Keratinocyte (primary cell): ENCODE measurements around the gene LRRC8D. TPM values are rescaled to one million over a fixed set of nuclear protein-coding genes. Genes with fewer than 3 reads are reported as not detected.

Source experiments
- DNase-seq: peaks from one replicate; pipeline ENCODE4 v3.0.0-alpha.2; 2011; ENCODE audit warnings: low read depth, missing footprints, low spot score
- FAIRE-seq: peaks from 2 replicates; lab custom pipeline; 2011; peaks lifted over from hg19 to GRCh38; lab: Jason Lieb, UNC
- H2AFZ ChIP-seq: 2 replicates; pipeline ENCODE4 v1.6.0; 2012; ENCODE audit warnings: low read length, control low read depth, inconsistent platforms; ENCODE audit not compliant: control insufficient read depth
- H3K27ac ChIP-seq: 2 replicates; pipeline ENCODE4 v1.5.1; 2011; ENCODE audit warnings: low read length; ENCODE audit not compliant: control insufficient read depth, insufficient read depth
- H3K27me3 ChIP-seq: 3 replicates; pipeline ENCODE4 v1.6.0; 2011; ENCODE audit warnings: low read length; ENCODE audit not compliant: control insufficient read depth, insufficient read depth; ENCODE audit errors: extremely low read depth
- H3K36me3 ChIP-seq, 2 experiments: 2 replicates in 1 of 2; 3 replicates in 1 of 2; pipeline ENCODE4 v1.5.1; 2011; ENCODE audit warnings: low read length in 2 of 2, mild to moderate bottlenecking in 1 of 2; ENCODE audit not compliant: control insufficient read depth in 2 of 2, insufficient read depth in 2 of 2; ENCODE audit errors: extremely low read depth in 1 of 2
- H3K4me1 ChIP-seq: 3 replicates; pipeline ENCODE4 v1.5.1; 2011; ENCODE audit warnings: low read length; ENCODE audit not compliant: control insufficient read depth, insufficient read depth; ENCODE audit errors: extremely low read depth
- H3K4me2 ChIP-seq: 3 replicates; pipeline ENCODE4 v1.6.0; 2011; ENCODE audit warnings: low read depth, low read length; ENCODE audit not compliant: control insufficient read depth, insufficient read depth; ENCODE audit errors: extremely low read depth
- H3K4me3 ChIP-seq, 3 experiments: fragments of 200-600 bp in 1 of 3; sonication (generic) in 1 of 3; 2 replicates in 2 of 3; 3 replicates in 1 of 3; pipeline ENCODE4 v1.5.1; 2011 to 2016; ENCODE audit warnings: low read length in 3 of 3, mild to moderate bottlenecking in 3 of 3, control low read depth in 2 of 3, inconsistent platforms in 1 of 3, low read depth in 1 of 3, mixed read lengths in 1 of 3, mixed run types in 1 of 3, moderate library complexity in 1 of 3; ENCODE audit not compliant: control insufficient read depth in 2 of 3, insufficient read depth in 2 of 3; ENCODE audit errors: extremely low read depth in 1 of 3
- H3K79me2 ChIP-seq: 2 replicates; pipeline ENCODE4 v1.6.0; 2012; ENCODE audit warnings: low read length; ENCODE audit not compliant: control insufficient read depth, insufficient read depth
- H3K9ac ChIP-seq: 3 replicates; pipeline ENCODE4 v1.6.0; 2011; ENCODE audit warnings: low read length; ENCODE audit not compliant: control insufficient read depth, insufficient read depth; ENCODE audit errors: extremely low read depth
- H3K9me1 ChIP-seq: 3 replicates; pipeline ENCODE4 v1.6.0; 2011; ENCODE audit warnings: low read length; ENCODE audit not compliant: control insufficient read depth, insufficient read depth; ENCODE audit errors: extremely low read depth
- H3K9me3 ChIP-seq: 2 replicates; pipeline ENCODE4 v1.5.1; 2012; ENCODE audit warnings: low read depth, low read length; ENCODE audit not compliant: control insufficient read depth
- H4K20me1 ChIP-seq: 3 replicates; pipeline ENCODE4 v1.6.0; 2011; ENCODE audit warnings: low read length; ENCODE audit not compliant: control insufficient read depth, insufficient read depth; ENCODE audit errors: extremely low read depth
- CTCF ChIP-seq, 3 experiments: IDR thresholded peaks in 1 of 3; conservative IDR thresholded peaks in 1 of 3; optimal IDR thresholded peaks in 1 of 3; 2 replicates in 2 of 3; 3 replicates in 1 of 3; pipeline versions ENCODE3 to v1.5.1; 2011; ENCODE audit warnings: low read length in 3 of 3, mild to moderate bottlenecking in 3 of 3, moderate library complexity in 2 of 3, control low read depth in 1 of 3, inconsistent platforms in 1 of 3; ENCODE audit not compliant: insufficient read depth in 2 of 3; ENCODE audit errors: extremely low read depth in 1 of 3
- EZH2 ChIP-seq: IDR thresholded peaks from one replicate; pipeline ENCODE4 v1.6.1; 2012; ENCODE audit warnings: inconsistent platforms, mild to moderate bottlenecking, low read length, moderate library complexity
- dilution Hi-C: fragments of 300-500 bp; cut with MboI; formaldehyde crosslinking; loops from one replicate; pipeline ENCODE4 v1.7.0; 2020; ENCODE audit warnings: low sequenced_read_pairs; ENCODE audit not compliant: extremely low pct_ligation_motif_present
- polyA plus RNA-seq, 5 experiments: library from polyadenylated mRNA; depleted of rRNA in 3 of 5; stranded (reverse) in 3 of 5; stranded (forward) in 1 of 5; unstranded in 1 of 5; fragments of >200 nt; gene quantifications; 1 replicate in 1 of 5; 2 replicates in 3 of 5; 3 replicates in 1 of 5; pipeline versions ENCODE4 v1.2.1 to v1.2.3, GENCODE V29; 2011 to 2012; ENCODE audit warnings: missing spikeins in 2 of 5, low read depth in 1 of 5, low replicate concordance in 1 of 5

LRRC8D gene
- polyA plus RNA-seq, 1 donor (not counting 4 experiments of a cell fraction or from before 2014, with no cell fraction given): 54.7 TPM

- FAIRE-seq: no peak
Measured at GRCh38 chr1:89833183-89834082, 12.6 kb downstream of the LRRC8D start.

GRCh38 chr1:89834083-89834704, 13.4 kb downstream of the LRRC8D start:
- Histone ChIP-seq H3K9ac (no peak overlapping the region), H2AFZ (no peak overlapping the region), H3K9me3 (no peaks in the 10 kb centered on the region), H3K4me3 (no peak overlapping the region), H3K27ac (no peak overlapping the region), H3K79me2 (no peaks in the 10 kb centered on the region), H3K9me1 (no peaks in the 10 kb centered on the region), H4K20me1 (no peaks in the 10 kb centered on the region), H3K36me3 (no peaks in the 10 kb centered on the region), H3K4me2 (no peak overlapping the region), H3K4me1 (no peaks in the 10 kb centered on the region), H3K27me3 (no peaks in the 10 kb centered on the region)
- DNase-seq (no peak), FAIRE-seq (no peak)
- dilution Hi-C loops: no loop called here
- TF ChIP-seq CTCF (optimal IDR thresholded peaks at IDR 0.05 in 1 of 3, IDR thresholded peaks at IDR 0.05 in 1 of 3, conservative IDR thresholded peaks at IDR 0.05 in 1 of 3; ENCODE audit: extremely low read depth in 1 of 3, insufficient read depth in 2 of 3, low read length in 3 of 3): no peak
- no peak for TF ChIP-seq EZH2

More at GRCh38 chr1:89833183-89834082, 12.6 kb downstream of the LRRC8D start:
- no peak overlapping the region for H3K9ac ChIP-seq
- H3K9me3 ChIP-seq: no peaks in the 10 kb centered on the region
- TF ChIP-seq CTCF (optimal IDR thresholded peaks at IDR 0.05 in 1 of 3, IDR thresholded peaks at IDR 0.05 in 1 of 3, conservative IDR thresholded peaks at IDR 0.05 in 1 of 3; ENCODE audit: extremely low read depth in 1 of 3, insufficient read depth in 2 of 3, low read length in 3 of 3) (no peak), EZH2 (no peak)
- H3K9me1 ChIP-seq: no peaks in the 10 kb centered on the region
- no peak overlapping the region for H3K4me3 ChIP-seq
- H4K20me1 ChIP-seq: no peaks in the 10 kb centered on the region
- DNase-seq: no peak
- dilution Hi-C loops: no loop called here
- H3K4me2 ChIP-seq: no peak overlapping the region
- no peaks in the 10 kb centered on the region for H3K27me3 ChIP-seq
- H3K36me3 ChIP-seq: no peaks in the 10 kb centered on the region
- no peak overlapping the region for H3K27ac ChIP-seq
- no peaks in the 10 kb centered on the region for H3K79me2 ChIP-seq
- H2AFZ ChIP-seq: no peak overlapping the region
- no peaks in the 10 kb centered on the region for H3K4me1 ChIP-seq
